GM18951 (cell line): Measurements from ENCODE around the gene PLEKHJ1.
"Not testable (repeated sequence)": the region's sequence is repeated elsewhere in the genome, so short reads cannot be mapped to it uniquely, and the experiment has no call there.

Experiments
- POLR2A ChIP-seq: IDR thresholded peaks from 4 replicates; pipeline ENCODE4 v1.6.1; 2011; ENCODE audit warnings: mild to moderate bottlenecking; ENCODE audit not compliant: insufficient read length, insufficient read depth; ENCODE audit errors: extremely low read depth
- in situ Hi-C: fragments of 300-500 bp; cut with MboI; formaldehyde crosslinking; loops from one replicate; pipeline ENCODE4 v1.12.0; 2022; ENCODE audit warnings: low sequenced_read_pairs, mixed read lengths, inconsistent platforms; ENCODE audit not compliant: unreplicated experiment

PLEKHJ1 gene

DNA sequence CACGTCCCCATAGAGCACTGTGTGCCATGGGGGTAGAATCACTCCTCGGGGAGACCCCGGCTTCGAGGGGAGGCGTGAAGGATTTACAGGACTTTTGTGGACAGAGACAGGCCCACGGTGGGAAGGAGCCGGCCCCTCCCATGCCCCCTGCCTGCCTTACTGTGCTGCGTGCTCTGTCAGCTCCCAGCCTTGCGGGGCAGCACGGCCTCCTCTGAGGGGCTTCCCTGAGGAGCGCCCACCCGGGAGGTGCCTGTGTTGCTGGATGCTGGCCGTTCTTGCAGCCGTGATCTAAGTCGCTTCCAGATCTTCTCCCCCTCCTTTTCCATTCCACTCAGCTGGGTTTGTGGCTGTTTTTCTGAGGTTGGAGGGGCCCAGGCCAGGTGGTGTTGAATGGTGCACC lies 29.1 kb downstream of the PLEKHJ1 start:
- no peak for TF ChIP-seq POLR2A
- in situ Hi-C loops = no loop called here

DNA sequence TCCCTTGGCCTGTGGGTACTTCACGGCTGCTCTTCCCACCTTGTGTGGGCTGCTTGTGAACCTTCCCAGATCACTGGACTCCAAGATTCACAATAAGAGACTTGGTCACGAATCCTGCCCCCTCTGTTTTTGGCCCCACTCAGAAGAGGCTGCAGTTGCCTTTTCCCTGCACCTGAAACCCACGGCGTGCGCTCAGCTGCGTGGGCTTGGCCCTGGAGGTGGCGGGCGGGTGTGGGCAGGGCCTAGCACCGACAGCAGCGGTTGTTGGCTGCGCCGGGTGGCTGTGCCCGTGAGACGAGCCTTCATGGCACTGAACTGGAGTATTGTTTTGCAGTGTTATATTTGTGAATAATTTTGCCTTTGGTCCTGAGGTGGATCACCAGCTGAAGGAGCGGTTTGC lies 33.8 kb downstream of the PLEKHJ1 start:
- TF ChIP-seq POLR2A = no peak
- in situ Hi-C loops = no loop called here

DNA sequence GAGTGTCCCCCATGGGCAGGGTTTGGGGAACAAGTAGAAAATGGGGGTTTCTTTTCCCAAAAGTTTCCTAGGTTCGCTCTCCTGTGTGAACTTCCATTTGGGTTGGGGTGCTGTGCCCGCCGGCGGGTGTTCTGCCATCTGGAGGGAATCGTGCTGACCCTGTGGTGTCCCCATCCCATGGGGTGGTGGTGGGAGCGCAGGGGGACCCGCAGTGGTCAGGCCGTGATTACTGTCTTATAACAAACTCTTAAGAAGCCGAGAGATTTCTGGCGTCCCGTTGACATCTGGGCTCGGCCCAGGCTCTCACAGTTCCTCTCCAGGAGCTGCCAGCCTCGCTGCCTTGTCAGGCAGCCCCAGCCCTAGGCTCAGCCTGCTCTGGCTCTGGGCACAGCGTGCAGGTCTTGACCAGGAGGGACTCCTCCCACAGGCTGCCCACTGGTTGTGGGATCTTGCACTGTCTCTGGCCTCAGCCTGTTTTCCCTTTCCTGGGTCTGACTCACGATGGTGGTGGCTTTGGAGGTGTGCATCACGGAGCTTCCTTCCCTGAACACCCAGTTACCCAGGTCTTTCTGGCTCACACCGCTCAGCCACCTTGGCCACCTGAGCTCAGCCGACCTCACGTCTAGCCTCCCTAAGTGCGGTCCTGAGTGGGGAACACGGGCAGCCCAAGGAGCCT lies 34.5 kb downstream of the PLEKHJ1 start:
- TF ChIP-seq POLR2A = no peak
- in situ Hi-C loops = no loop called here

DNA sequence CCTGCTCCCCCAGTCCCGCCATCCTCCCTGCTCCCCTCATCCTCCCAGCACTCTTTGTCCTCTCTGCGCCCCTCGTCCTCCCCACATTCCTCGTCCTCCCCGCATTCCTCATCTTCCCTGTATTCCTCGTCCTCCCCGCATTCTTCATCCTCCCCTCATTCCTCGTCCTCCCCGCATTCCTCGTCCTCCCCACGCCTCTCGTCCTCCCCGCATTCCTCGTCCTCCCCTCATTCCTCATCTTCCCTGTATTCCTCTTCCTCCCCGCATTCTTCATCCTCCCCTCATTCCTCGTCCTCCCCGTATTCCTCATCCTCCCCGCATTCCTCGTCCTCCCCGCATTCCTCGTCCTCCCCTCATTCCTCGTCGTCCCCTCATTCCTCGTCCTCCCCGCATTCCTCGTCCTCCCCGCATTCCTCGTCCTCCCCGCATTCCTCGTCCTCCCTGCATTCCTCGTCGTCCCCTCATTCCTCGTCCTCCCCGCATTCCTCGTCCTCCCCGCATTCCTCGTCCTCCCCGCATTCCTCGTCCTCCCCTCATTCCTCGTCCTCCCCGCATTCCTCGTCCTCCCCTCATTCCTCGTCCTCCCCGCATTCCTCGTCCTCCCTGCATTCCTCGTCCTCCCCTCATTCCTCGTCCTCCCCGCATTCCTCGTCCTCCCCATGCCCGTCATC lies 35.4 kb downstream of the PLEKHJ1 start:
- in situ Hi-C loops = not testable (repeated sequence)

DNA sequence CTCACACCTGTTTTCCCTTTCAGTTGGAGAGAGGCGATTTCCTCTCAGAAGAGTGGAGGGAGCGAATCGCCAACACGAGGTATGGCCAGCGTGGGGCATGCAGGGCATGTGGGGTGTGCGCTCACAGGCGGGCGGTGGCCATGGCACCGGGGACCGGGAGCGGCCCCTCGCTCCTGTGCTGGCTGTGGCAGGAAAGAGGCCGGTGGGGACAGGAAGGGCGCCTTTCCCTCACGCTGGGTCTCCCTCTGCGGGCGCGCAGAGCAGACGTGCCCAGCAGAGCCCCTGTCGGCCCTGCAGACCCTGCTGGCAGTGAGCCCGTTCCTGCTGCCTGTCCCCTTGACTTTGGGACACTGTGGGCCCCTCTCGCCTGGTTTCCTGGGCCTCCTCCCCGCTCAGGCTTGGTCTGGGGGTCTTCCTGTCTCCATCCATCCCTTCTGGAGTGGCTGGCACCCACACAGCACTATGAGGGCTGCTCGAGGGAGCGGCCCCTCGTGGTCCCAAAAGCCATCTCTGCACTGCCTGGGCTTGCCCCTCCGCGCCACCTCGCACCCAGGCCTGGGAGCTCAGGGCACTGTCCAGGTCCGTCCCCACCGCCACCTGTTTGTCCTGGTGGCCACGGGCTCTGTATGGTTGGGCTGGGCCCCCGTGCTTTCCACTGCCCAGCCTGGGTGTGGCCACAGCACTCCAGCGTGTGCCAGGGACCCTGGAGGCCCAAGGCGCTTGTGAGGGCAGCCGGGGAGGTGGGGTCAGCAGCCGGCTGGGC lies 36.1 kb downstream of the PLEKHJ1 start:
- in situ Hi-C loops = no loop called here
- TF ChIP-seq POLR2A = no peak

DNA sequence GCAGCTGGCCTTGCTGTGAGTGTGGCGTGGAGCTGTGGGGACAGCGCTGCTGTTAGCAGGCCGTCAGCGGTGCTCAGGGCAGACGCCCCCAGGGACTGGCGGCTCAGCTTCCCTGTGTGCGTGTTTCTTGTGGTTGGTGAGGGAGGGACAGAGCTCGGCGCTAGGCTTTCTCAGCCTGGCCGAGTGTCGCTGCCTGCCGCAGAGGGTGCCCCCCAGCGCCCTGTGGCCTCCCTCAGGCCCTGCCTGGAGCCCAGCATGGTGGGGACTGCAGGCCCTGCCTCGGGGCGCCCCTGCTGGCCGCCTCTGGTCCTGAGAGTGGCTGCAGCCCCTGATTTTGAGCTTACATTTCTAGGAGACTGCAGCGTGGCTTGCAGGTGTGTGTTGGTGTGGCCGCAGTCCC lies 36.9 kb downstream of the PLEKHJ1 start:
- in situ Hi-C loops = no loop called here
- no peak for TF ChIP-seq POLR2A

DNA sequence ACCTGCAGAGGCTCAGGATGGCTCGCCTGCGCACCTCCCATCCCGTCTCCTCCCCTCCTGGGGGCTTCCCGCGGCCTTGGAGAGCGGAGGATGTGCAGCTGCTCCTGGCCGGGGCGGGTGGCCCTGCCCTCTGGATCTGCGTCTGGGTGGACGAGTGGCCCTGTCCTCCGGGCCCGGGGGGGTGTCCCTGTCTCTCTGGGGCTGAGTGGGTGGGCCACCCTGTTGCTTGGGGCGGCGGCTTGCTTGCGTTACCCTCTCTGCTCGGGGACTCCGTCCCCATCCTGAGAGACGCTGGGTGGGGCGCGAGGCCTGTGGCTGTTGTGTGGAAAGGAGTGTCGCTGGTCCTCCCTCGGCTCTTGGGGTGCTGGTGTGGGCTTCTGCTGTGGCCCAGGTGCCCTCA lies 37.8 kb downstream of the PLEKHJ1 start:
- in situ Hi-C loops = no loop called here
- TF ChIP-seq POLR2A = no peak

DNA sequence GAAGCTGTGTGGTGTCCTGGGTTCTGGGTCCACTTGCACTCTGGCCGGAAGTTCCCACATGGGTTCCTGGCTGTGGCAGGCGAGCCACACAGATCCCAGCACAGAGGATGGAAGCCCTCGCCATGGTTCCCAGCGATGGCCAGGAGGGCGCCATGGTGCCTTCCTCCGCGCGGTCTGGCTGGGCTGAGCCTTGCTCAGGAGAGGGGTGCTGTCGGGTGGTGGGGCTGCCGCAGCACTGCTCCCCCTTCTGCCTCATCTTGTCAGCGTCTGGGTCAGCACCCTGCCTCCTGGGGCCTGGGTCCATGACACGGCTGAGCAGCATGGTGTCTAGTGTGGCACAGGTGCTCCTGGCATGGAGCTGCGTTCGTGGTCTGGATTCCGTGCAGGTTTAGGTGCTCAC lies 38.9 kb downstream of the PLEKHJ1 start:
- in situ Hi-C loops = no loop called here
- no peak for TF ChIP-seq POLR2A

DNA sequence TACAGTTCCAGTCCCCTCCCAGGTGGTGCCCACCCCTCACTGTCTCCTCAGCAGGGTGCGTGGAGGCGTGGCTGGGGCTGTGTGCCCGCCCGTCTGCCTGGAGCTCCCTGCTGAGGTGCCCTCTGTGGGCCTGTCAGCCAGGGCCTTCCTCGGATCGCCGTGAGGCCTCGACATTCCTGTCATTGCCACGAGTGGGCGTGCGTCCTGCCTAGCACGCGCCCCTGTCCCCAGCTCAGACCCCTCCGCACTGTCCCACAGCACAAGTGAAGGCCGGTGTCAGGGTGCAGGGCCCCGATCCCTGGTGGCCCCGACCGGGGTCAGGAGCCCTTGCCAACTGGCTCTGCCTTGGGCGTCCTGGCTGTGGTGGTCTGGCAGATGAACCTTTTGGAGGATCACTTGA lies 40.2 kb downstream of the PLEKHJ1 start:
- in situ Hi-C loops = no loop called here
- no peak for TF ChIP-seq POLR2A

DNA sequence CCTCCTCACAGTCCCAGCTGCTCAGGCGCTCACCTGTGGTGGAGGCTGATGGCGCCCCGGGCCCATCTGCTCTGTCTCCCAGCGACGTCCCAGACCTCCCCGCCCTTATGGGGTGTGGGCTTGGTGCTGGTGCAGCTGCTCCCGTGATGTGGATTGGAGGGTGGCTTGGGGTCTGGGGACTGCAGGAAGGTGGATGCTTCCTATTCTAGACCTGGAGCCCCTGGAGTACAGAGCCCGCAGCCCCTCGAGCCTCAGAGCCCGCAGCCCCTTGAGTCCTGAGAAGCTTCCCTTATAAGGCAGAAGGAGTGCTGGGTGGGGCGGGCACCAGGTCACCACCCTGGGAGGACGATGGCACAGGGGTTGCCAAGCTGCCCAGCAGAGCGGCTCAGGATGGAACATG lies 40.8 kb downstream of the PLEKHJ1 start:
- no peak for TF ChIP-seq POLR2A

DNA sequence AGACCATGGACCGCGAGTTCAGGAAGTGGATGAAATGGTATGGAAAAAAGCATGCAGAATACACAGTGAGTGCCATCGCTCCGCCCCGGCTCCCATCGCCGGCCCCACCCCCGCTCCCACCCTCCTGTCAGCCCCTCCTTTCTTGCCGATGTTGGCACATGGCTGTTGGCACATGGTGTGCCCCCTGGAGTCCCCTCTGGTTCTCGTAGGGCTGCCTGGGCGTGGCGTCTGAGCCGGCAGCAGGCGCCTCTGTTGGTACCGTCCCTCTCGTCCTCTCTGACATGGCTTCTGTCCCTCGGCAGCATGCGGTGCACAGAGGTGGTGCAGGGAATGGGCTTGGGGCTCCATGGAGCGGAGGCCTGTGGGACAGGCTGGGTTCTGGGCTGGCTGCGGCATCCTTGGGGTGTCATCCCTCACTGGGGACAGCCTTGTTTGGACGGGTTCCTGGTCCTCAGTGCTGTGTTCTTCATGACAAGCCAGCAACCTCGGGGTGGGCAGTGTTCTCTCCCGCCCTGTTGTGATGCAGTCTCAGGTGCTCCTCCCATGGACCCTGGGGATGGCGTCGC lies 41.5 kb downstream of the PLEKHJ1 start:
- TF ChIP-seq POLR2A = no peak
- in situ Hi-C loops = no loop called here

More for the DNA sequence above, 40.8 kb downstream of the PLEKHJ1 start:
- in situ Hi-C loops = no loop called here

DNA sequence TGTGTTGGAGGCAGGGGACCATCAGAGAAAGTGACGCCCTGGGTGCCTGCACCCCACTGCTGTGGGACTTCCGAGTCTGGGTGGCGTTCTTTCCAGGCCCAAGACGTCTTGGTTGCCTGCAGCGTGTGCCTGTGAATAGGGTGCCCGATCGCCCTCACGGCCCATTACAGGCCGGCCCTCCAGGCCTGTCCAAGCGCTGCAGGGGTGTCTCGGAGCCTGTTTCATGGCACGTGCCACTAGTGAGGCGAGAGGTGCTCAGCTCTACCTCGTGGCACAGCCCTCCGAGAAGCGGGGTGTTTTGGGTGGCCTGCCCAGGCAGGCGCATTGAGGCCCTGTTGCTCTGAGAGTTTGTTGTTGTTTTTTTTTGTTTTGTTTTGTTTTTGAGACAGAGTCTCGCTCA lies 42.3 kb downstream of the PLEKHJ1 start:
- in situ Hi-C loops = no loop called here
- TF ChIP-seq POLR2A = no peak

DNA sequence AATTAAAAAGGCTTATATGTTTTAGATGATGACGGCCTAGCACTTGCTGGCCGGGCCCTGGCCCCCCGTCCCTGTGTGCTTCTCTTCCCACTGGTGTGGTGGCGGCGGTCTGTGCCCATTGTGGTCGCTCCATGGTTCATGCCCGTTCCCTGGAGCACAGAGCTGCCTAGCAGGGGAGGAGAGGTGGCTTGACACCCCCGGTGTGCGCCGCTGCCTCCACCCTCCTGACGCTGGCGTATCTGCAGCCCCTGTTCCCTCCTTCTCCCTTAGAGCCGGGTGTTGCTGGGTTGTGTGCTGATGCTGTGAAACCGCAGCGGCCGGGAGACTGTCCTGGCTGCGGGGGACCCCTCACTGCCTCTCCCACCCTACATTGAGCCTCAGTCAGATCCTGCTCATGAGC lies 43.3 kb downstream of the PLEKHJ1 start:
- in situ Hi-C loops = no loop called here

More for the DNA sequence above, 43.3 kb downstream of the PLEKHJ1 start:
- no peak for TF ChIP-seq POLR2A
